Lower leg skin (tissue), 4 donors: ENCODE results near the gene ZNF25. TPM values are rescaled to one million over a fixed set of nuclear protein-coding genes. Genes with fewer than 3 reads are reported as not detected.

Experiments used
- DNase-seq, 2 donors: peaks; one replicate each; pipeline ENCODE4 v3.0.0-alpha.2; 2019; ENCODE audit warnings: low spot score in 2 of 2
- H3K4me3 ChIP-seq: fragments of 200-600 bp; sonication (generic); 2 replicates; pipeline ENCODE4 v1.5.1; 2017; ENCODE audit warnings: mild to moderate bottlenecking, low read depth; ENCODE audit not compliant: poor library complexity, severe bottlenecking
- CTCF ChIP-seq, 3 donors: fragments of 450-650 bp; IDR thresholded peaks; one replicate each; pipeline ENCODE4 v1.5.1; 2016; ENCODE audit warnings: antibody characterized with exemption in 3 of 3, mild to moderate bottlenecking in 3 of 3, moderate library complexity in 2 of 3
- POLR2A ChIP-seq, 2 donors: fragments of 450-650 bp; IDR thresholded peaks; one replicate each; pipeline ENCODE4 v1.6.1; 2016 to 2017; ENCODE audit warnings: antibody characterized with exemption in 2 of 2, mild to moderate bottlenecking in 1 of 2, moderate library complexity in 1 of 2
- WGBS, 2 donors: methylation state at CpG; one replicate each; pipeline ENCODE4 v1.1.5; 2018; 5-methylcytosine and 5-hydroxymethylcytosine counted together
- intact Hi-C: fragments of 100-400 bp; cut with DNase I; formaldehyde crosslinking; loops from one replicate; pipeline ENCODE4 v1.15.0; 2023; ENCODE audit warnings: low total_unique reads
- total RNA-seq, 4 donors: library from RNA; depleted of rRNA; stranded (reverse); fragments of >200 nt; gene quantifications; one replicate each; pipeline ENCODE4 v1.1.0, GENCODE V29; 2016

The ZNF25 gene
- total RNA-seq, 4 donors from 2014 or later = 5.3 to 9.2 (median 7.7) TPM

GRCh38 chr10:37952926-37953325, 23.5 kb downstream of the ZNF25 start:
- H3K4me3 ChIP-seq = no peak overlapping the region
- no peak for DNase-seq
- intact Hi-C loops = no loop called here
- no peak for TF ChIP-seq POLR2A (IDR thresholded peaks at IDR 0.05)
- TF ChIP-seq CTCF (IDR thresholded peaks at IDR 0.05) = no peak
- 93 to 98% methylated on average over 3 of the region's 3 CpGs for WGBS, 2 donors

- no peak overlapping the region for H3K4me3 ChIP-seq
- intact Hi-C loops = no loop called here
- no peak for TF ChIP-seq POLR2A (IDR thresholded peaks at IDR 0.05)
- no peak for TF ChIP-seq CTCF (IDR thresholded peaks at IDR 0.05)
- 86 to 96% methylated on average over 2 of the region's 2 CpGs for WGBS, 2 donors
- no peak for DNase-seq
Measured at GRCh38 chr10:37952043-37952755, 24.2 kb downstream of the ZNF25 start.

GRCh38 chr10:37948210-37948609, 28.2 kb downstream of the ZNF25 start:
- intact Hi-C loops = no loop called here
- WGBS, 2 donors = 87 to 93% methylated on average over 3 of the region's 3 CpGs

GRCh38 chr10:37947526-37947925, 28.9 kb downstream of the ZNF25 start:
- no peak overlapping the region for H3K4me3 ChIP-seq
- intact Hi-C loops = no loop called here
- TF ChIP-seq CTCF (IDR thresholded peaks at IDR 0.05) (no peak), POLR2A (IDR thresholded peaks at IDR 0.05) (no peak)
- DNase-seq = no peak

More at GRCh38 chr10:37948210-37948609, 28.2 kb downstream of the ZNF25 start:
- TF ChIP-seq CTCF (IDR thresholded peaks at IDR 0.05) = no peak
- TF ChIP-seq POLR2A (IDR thresholded peaks at IDR 0.05) = no peak
- no peak overlapping the region for H3K4me3 ChIP-seq
- no peak for DNase-seq

- no peak for DNase-seq
Measured at GRCh38 chr10:37937864-37938263, 38.6 kb downstream of the ZNF25 start.

More at GRCh38 chr10:37937864-37938263, 38.6 kb downstream of the ZNF25 start:
- WGBS, 2 donors = 78 to 79% methylated on average over 5 of the region's 5 CpGs
- TF ChIP-seq CTCF (IDR thresholded peaks at IDR 0.05) = no peak
- TF ChIP-seq POLR2A (IDR thresholded peaks at IDR 0.05) = no peak
- no peak overlapping the region for H3K4me3 ChIP-seq
- intact Hi-C loops = no loop called here
